ENCODE results near the gene PAX7.

DNA sequence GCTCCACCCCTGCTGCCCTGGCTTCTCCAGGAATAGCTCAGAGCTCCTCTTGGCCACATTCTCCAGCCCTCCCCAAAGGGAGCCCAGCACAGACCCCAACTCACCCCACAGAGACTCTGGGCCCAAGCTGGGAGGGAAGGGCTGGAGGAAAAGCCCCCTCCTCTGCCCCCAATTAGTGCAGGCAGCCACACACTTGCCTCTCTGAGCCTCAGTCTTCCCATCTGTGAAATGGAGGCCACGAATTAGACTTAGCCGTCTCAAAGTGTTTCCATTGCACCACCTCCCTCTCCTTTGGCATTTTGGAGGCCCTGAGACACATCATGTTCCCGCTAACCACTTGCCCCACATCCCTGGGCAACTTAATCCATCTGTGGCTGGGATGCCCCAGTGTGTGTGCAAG, 108.0 kb downstream of the PAX7 start:
- TF ChIP-seq CTCF (conservative IDR thresholded peaks at IDR 0.05 in 1 of 2, IDR thresholded peaks at IDR 0.05 in 1 of 2; ENCODE audit: extremely low read depth in 1 of 2, insufficient read depth in 1 of 2, low read depth in 1 of 2, low read length in 2 of 2), result no peak
- TF ChIP-seq EZH2 (IDR thresholded peaks at IDR 0.05; ENCODE audit: borderline replicate concordance, low read length), result no peak

Measured in mammary epithelial cell (primary cell).